Pulmonary artery endothelial cell (primary cell): ENCODE results near the gene OMD. TPM values are rescaled to one million over a fixed set of nuclear protein-coding genes. Genes with fewer than 3 reads are reported as not detected.
A peak's percentile ranks its signal among the peaks of the same experiment; 100 is the strongest.

Source experiments
- DNase-seq: peaks from one replicate; pipeline ENCODE4 v3.0.0-alpha.2; 2011; ENCODE audit warnings: low read depth, low spot score
- total RNA-seq: library from RNA; depleted of rRNA; stranded (reverse); fragments of >200 nt; gene quantifications from 2 replicates; pipeline ENCODE4 v1.2.3, GENCODE V29; 2014

OMD gene
- total RNA-seq = 0.04 and 0.07 TPM in 2 replicates

- DNase-seq = no peak
Observed at GRCh38 chr9:92424340-92424739, at the start of gene OMD. OMD (minus strand) TSS chr9:92424471; CDS start chr9:92417558, 6,913 bp downstream.

GRCh38 chr9:92468206-92468605 is 43.9 kb upstream of the OMD start:
- no peak for DNase-seq

- no peak for DNase-seq
Observed at GRCh38 chr9:92467511-92467910, 43.2 kb upstream of the OMD start.

- no peak for DNase-seq
Observed at GRCh38 chr9:92467041-92467440, 42.8 kb upstream of the OMD start.

- no peak for DNase-seq
Observed at GRCh38 chr9:92463984-92464383, 39.7 kb upstream of the OMD start.

GRCh38 chr9:92463387-92463786 is 39.1 kb upstream of the OMD start:
- DNase-seq = no peak

- DNase-seq = no peak
Observed at GRCh38 chr9:92457576-92457975, 33.3 kb upstream of the OMD start.

- DNase-seq = no peak
Observed at GRCh38 chr9:92455217-92455616, 30.9 kb upstream of the OMD start.

- no peak for DNase-seq
Observed at GRCh38 chr9:92446536-92446935, 22.3 kb upstream of the OMD start.

- DNase-seq = no peak
Observed at GRCh38 chr9:92444841-92445240, 20.6 kb upstream of the OMD start.

GRCh38 chr9:92440751-92441046 is 16.4 kb upstream of the OMD start:
- no peak for DNase-seq

- DNase-seq = no peak
Observed at GRCh38 chr9:92439921-92440750, 15.9 kb upstream of the OMD start.

- peak; percentile 1 for DNase-seq
Observed at GRCh38 chr9:92438900-92439526, 14.7 kb upstream of the OMD start.

GRCh38 chr9:92435263-92435662 is 11.0 kb upstream of the OMD start:
- DNase-seq = no peak

GRCh38 chr9:92432972-92433548 is 8.8 kb upstream of the OMD start:
- no peak for DNase-seq

GRCh38 chr9:92432350-92432749 is 8.1 kb upstream of the OMD start:
- DNase-seq = no peak

GRCh38 chr9:92429836-92430235 is 5.6 kb upstream of the OMD start:
- DNase-seq = no peak

- no peak for DNase-seq
Observed at GRCh38 chr9:92426501-92427145, 2.4 kb upstream of the OMD start.

- DNase-seq = no peak
Observed at GRCh38 chr9:92425474-92425873, 1.2 kb upstream of the OMD start.

- DNase-seq = no peak
Observed at GRCh38 chr9:92423612-92424011, 659 bp downstream of the OMD start.

GRCh38 chr9:92422611-92423338 is 1.5 kb downstream of the OMD start:
- no peak for DNase-seq

GRCh38 chr9:92414566-92414965 is 9.7 kb downstream of the OMD start:
- DNase-seq = no peak
